Activated naive CD4-positive, alpha-beta T cell treated with anti-CD3 and anti-CD28 coated beads, Interleukin-2, amount 50 U/mL, for 72 hours (primary cell): ENCODE results near the gene RBMS3. TPM values are rescaled to one million over a fixed set of nuclear protein-coding genes. Genes with fewer than 3 reads are reported as not detected.
"Not testable (repeated sequence)": the region's sequence is repeated elsewhere in the genome, so short reads cannot be mapped to it uniquely, and the experiment has no call there.

Experiments
- ATAC-seq, 2 donors: fragments of 150-1000 bp; cut with Tn5 transposase; 2 replicates each; pipeline ENCODE4 v1.10.0; 2021; ENCODE audit warnings: mild to moderate bottlenecking in 2 of 2, moderate library complexity in 2 of 2
- DNase-seq, 2 donors: peaks; one replicate each; pipeline ENCODE4 v3.0.0; 2021 to 2022; ENCODE audit warnings: low spot score in 2 of 2
- H3K27ac Mint-ChIP-seq, 2 donors: one replicate each; pipeline ENCODE4 v1.8.0; 2022; ENCODE audit warnings: mild to moderate bottlenecking in 2 of 2, mixed read lengths in 2 of 2
- H3K36me3 Mint-ChIP-seq, 2 donors: one replicate each; pipeline ENCODE4 v1.8.0; 2022; ENCODE audit warnings: mixed read lengths in 2 of 2
- H3K9me3 Mint-ChIP-seq, 2 donors: one replicate each; pipeline ENCODE4 v1.8.0; 2022; ENCODE audit warnings: mixed read lengths in 2 of 2
- total RNA-seq, 2 donors: library from RNA; stranded (reverse); gene quantifications; one replicate each; pipeline ENCODE4 v1.2.3, GENCODE V29; 2022

RBMS3 gene
- total RNA-seq, 2 donors from 2014 or later: 3.3 TPM; not detected in 1

DNA sequence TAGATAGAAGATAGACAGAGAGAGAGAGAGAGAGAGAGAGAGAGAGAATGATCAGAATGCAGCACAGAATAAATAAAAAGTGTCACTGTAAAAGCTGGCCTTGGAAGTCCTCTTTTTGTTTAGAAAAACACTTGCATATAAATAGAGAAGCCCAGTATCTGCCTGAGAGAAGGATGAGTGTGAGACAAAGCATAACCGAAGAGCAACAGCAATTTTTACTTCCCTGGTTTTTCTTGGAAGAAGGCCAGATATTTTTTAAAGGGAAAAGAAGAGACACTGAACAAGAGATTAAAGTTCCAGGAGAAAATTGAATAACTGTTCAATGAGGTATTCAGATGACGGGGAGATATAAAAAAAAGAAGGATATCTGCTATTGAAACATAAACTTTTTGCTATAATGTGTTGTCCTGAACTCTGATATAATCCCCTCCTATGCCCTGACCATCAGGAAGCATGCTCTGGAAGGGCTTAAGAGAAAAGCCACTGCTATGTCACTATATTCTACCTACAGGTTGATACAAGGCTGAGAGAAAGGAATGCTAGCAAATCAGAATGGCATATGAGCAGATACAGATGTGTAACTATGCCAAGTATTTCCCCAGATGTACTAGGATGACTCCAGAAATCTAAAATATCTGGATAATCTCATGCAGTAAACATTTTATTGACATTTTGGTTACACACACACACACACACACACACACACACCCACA lies 358.9 kb downstream of the RBMS3 start:
- no peak for ATAC-seq
- H3K27ac Mint-ChIP-seq: no peak overlapping the region
- no peak for DNase-seq
- peaks cover 0 to 4% of the 10 kb centered on the region in 2 donors for H3K9me3 Mint-ChIP-seq
- no peaks in the 10 kb centered on the region for H3K36me3 Mint-ChIP-seq

GRCh38 chr3:29642393-29643033 lies 361.6 kb downstream of the RBMS3 start:
- H3K27ac Mint-ChIP-seq: no peak overlapping the region
- ATAC-seq: no peak
- no peak for DNase-seq
- H3K9me3 Mint-ChIP-seq: no peaks in the 10 kb centered on the region
- H3K36me3 Mint-ChIP-seq: no peaks in the 10 kb centered on the region

DNA sequence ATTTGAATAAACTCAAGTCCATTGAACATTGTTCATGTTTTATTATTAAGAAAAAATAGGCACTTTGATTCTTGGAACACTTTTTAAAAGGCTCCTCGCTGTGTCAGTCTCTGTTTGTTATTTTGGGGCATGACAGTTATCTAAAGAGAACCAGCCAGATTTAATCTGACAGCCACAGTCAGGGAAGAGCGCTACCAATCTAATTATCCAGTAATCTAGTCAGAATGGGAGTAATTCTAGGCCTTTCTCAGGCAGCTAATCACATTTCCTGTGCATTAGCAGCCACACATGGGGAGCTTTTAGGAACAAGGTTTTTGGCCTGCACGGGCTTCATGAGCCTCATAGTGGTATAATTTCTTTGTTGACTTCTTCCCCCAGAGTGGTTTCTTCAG lies 362.2 kb downstream of the RBMS3 start:
- DNase-seq: no peak
- no peak overlapping the region for H3K27ac Mint-ChIP-seq
- H3K9me3 Mint-ChIP-seq: no peaks in the 10 kb centered on the region
- no peak for ATAC-seq
- no peaks in the 10 kb centered on the region for H3K36me3 Mint-ChIP-seq

- Mint-ChIP-seq H3K27ac (no peak overlapping the region), H3K36me3 (no peaks in the 10 kb centered on the region), H3K9me3 (no peaks in the 10 kb centered on the region)
- no peak for DNase-seq
- ATAC-seq: no peak
Measured at GRCh38 chr3:29644261-29644660, 363.4 kb downstream of the RBMS3 start.

- no peaks in the 10 kb centered on the region for H3K9me3 Mint-ChIP-seq
- H3K36me3 Mint-ChIP-seq: no peaks in the 10 kb centered on the region
- no peak for DNase-seq
- ATAC-seq: no peak
- no peak overlapping the region for H3K27ac Mint-ChIP-seq
Measured at GRCh38 chr3:29644956-29645636, 364.2 kb downstream of the RBMS3 start.

DNA sequence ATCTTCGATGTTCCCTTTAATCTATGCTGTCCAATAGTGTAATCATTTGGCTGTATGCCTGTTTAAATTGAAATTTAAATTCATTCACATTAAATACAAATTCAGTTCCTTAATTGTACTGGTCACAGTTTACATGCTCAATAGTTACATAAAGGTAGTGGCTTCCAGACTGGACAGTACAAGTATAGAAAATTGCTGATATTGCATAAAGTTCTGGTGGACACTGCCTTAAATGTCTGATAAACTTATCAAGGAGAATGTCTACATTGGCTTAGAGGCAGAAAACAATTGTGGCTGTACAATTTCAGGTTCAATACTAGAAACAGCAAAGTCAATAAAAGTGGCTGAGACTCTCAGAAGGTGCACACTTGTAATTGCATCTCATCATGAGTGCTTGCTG lies 365.2 kb downstream of the RBMS3 start:
- ATAC-seq (no peak), DNase-seq (no peak)
- H3K27ac Mint-ChIP-seq: no peak overlapping the region
- no peaks in the 10 kb centered on the region for H3K36me3 Mint-ChIP-seq
- no peaks in the 10 kb centered on the region for H3K9me3 Mint-ChIP-seq

DNA sequence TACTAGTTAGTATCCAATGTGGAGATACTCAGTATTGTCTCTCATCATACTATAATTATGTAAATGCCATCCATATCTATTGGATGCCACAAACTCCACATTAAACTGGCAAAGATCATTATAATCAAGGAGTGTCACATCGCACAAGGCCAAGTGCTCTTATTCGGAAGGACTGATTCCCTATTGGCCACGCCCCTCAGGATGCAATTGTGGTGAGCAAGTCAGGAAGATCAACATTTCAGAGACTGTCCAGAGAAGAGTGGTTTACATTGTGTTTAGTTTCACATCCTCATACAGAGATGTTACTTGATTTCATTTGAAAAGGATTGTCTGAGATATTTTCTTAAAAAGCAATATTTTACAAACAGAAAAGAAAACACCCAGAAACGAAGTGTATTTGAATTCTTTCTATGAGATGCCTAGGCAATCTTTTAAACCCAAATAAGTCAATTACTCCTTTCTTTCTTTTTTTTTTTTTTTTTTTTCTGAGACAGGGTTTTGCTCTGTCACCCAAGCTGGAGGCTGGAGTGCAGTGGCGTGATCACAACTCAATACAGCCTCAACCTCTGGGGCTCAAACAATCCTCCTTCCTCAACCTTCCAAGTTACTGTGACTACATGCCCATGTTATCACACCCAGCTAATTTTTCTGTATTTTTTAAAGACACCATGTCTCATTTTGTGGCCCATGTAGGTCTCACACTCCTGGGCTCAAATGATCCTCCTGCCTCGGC lies 369.1 kb downstream of the RBMS3 start:
- ATAC-seq (no peak), DNase-seq (no peak)
- H3K27ac Mint-ChIP-seq: no peak overlapping the region
- no peaks in the 10 kb centered on the region for H3K9me3 Mint-ChIP-seq
- no peaks in the 10 kb centered on the region for H3K36me3 Mint-ChIP-seq

GRCh38 chr3:29653680-29654079 lies 372.8 kb downstream of the RBMS3 start:
- no peak for DNase-seq
- Mint-ChIP-seq H3K36me3 (no peaks in the 10 kb centered on the region), H3K9me3 (no peaks in the 10 kb centered on the region), H3K27ac (no peak overlapping the region)
- no peak for ATAC-seq

DNA sequence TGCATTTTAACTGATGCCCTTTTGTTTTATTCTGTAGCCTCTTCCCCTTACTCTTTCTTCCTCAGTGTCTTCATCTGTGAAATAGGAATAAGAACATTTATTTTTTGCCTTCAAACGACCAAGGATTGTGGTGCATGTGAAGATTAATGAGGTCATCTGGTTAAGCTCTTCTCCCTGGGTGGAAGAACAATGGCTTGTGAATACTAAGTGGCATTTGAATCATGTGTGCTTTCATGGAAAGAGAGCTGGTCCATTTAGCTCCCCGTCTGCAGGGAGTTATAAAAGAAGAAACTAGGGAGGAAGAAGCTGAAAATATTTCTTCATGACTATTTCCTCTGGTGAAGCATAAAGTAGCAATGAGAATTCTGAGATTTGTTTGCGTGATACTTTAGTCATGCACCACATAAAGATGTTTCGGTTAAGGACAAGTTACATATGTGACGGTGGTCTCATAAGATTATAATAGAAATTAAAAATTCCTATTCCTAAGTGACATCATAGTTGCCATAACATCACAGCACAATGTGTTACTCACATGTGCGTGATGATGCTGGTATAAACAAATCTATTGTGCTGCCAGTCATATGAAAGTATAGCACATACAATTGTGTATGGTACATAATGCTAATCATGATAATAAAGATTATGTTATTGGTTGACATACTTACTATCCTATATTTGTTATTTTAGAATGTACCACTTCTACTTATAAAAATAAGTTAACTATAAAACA lies 374.3 kb downstream of the RBMS3 start:
- no peak overlapping the region for H3K27ac Mint-ChIP-seq
- no peaks in the 10 kb centered on the region for H3K9me3 Mint-ChIP-seq

DNA sequence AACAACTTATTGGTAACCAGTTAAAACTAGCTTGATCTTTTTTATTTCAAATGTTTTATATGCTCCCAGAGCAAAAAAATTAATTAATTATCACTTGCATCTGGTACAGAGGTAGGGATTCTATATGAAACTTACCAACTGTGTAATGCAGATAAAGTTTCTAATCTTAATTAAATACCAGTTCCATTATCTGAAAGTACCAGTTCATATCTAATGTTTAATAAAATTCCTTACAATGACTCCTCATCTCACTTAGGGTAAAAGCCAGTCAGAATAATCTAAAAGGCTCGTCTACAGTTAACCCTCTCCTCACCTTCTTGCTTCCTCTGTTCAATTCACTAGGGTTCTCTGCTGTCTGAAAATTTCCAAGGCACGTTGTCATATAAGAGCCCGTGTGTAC lies 384.8 kb downstream of the RBMS3 start:
- no peak for ATAC-seq
- H3K27ac Mint-ChIP-seq: no peak overlapping the region
- DNase-seq: no peak
- peaks cover 2 to 4% of the 10 kb centered on the region in 2 donors for H3K9me3 Mint-ChIP-seq
- peaks cover 0 to under 1% of the 10 kb centered on the region in 2 donors for H3K36me3 Mint-ChIP-seq

More for the DNA sequence above, 374.3 kb downstream of the RBMS3 start:
- ATAC-seq (no peak), DNase-seq (no peak)
- no peaks in the 10 kb centered on the region for H3K36me3 Mint-ChIP-seq

- DNase-seq (no peak), ATAC-seq (no peak)
- H3K9me3 Mint-ChIP-seq: peaks cover 8% of the 10 kb centered on the region in 2 donors
- no peaks in the 10 kb centered on the region for H3K36me3 Mint-ChIP-seq
- H3K27ac Mint-ChIP-seq: no peak overlapping the region
Measured at GRCh38 chr3:29668233-29668632, 387.4 kb downstream of the RBMS3 start.

DNA sequence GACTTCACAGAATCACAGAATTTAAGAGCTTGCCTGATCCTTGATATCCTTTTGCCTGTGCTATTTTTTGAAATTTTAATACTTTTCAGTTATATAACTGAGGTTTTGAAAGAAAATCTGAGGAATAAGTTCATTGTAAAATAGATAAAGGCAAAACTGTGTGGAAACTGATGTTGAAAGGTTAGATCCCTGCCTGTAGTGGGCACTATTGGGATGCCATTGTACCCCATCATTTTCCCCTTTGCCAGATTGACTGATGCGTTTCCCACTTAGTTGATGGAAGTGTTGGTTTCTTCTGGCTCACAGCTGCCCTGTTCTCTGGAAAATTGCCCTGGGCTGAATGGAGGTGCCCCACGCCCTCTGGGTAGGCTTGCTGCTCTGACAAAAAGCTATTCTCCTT lies 387.9 kb downstream of the RBMS3 start:
- no peak overlapping the region for H3K27ac Mint-ChIP-seq
- H3K36me3 Mint-ChIP-seq: no peaks in the 10 kb centered on the region
- no peak for DNase-seq
- H3K9me3 Mint-ChIP-seq: peaks cover 8 to 10% of the 10 kb centered on the region in 2 donors
- ATAC-seq: no peak

GRCh38 chr3:29670476-29670875 lies 389.6 kb downstream of the RBMS3 start:
- H3K27ac Mint-ChIP-seq: not testable (repeated sequence)

DNA sequence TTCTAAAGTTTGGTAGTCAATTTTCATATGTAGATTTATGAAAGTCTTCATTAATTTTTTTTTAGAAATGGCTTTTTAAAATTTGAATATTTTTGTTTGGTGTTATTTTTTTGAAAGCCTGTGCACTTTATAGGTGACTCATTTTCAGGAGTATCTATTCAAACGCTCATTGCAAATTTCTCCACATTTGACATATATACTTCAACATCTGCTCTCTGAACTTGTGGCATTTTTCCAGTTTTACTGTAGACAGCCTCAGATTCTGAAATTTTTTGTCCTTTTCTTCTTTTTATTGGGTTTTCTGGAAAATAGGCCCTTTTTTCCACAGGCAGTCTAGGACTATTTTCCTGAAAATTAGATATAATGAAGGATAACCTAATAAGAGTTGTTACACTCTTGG lies 396.6 kb downstream of the RBMS3 start:
- ATAC-seq: no peak
- no peak for DNase-seq
- Mint-ChIP-seq H3K36me3 (no peaks in the 10 kb centered on the region), H3K9me3 (peaks cover 11 to 12% of the 10 kb centered on the region in 2 donors), H3K27ac (no peak overlapping the region)

More at GRCh38 chr3:29670476-29670875, 389.6 kb downstream of the RBMS3 start:
- peaks cover 15 to 17% of the 10 kb centered on the region in 2 donors for H3K9me3 Mint-ChIP-seq
- not testable (repeated sequence) for ATAC-seq, DNase-seq, H3K36me3 Mint-ChIP-seq

GRCh38 chr3:29679944-29680343 lies 399.1 kb downstream of the RBMS3 start:
- no peak for DNase-seq
- H3K36me3 Mint-ChIP-seq: no peaks in the 10 kb centered on the region

More at GRCh38 chr3:29679944-29680343, 399.1 kb downstream of the RBMS3 start:
- no peak for ATAC-seq
- Mint-ChIP-seq H3K27ac (no peak overlapping the region), H3K9me3 (no peaks in the 10 kb centered on the region)
